GM23338 (cell line): ENCODE measurements around the gene QRFP.

Experiments used
- CTCF ChIP-seq, 2 experiments: fragments of 200-600 bp in 1 of 2; sonication (generic) in 1 of 2; conservative IDR thresholded peaks; 2 replicates each; pipeline versions ENCODE4 v1.5.1 to v1.6.1; 2016 to 2017; ENCODE audit warnings: antibody characterized with exemption in 2 of 2, low read depth in 2 of 2, mild to moderate bottlenecking in 2 of 2, moderate library complexity in 1 of 2
- ETS1 ChIP-seq: IDR thresholded peaks from 2 replicates; pipeline ENCODE4 v1.6.1; 2016; ENCODE audit warnings: antibody characterized with exemption
- EZH2 ChIP-seq: fragments of 200-600 bp; sonication (generic); IDR thresholded peaks from one replicate; pipeline ENCODE4 v1.8.0; 2017; ENCODE audit warnings: antibody characterized with exemption, mild to moderate bottlenecking, low read depth; ENCODE audit not compliant: unreplicated experiment
- EZH2phosphoT487 ChIP-seq: fragments of 200-600 bp; sonication (generic); IDR thresholded peaks from one replicate; pipeline ENCODE4 v1.8.1; 2018; ENCODE audit warnings: antibody characterized with exemption; ENCODE audit not compliant: unreplicated experiment
- JUNB ChIP-seq: IDR thresholded peaks from one replicate; pipeline ENCODE4 v1.6.1; 2016; ENCODE audit warnings: antibody characterized with exemption; ENCODE audit not compliant: unreplicated experiment
- NANOG ChIP-seq: IDR thresholded peaks from 2 replicates; pipeline ENCODE4 v1.6.1; 2016; ENCODE audit warnings: antibody characterized with exemption, borderline replicate concordance
- POLR2AphosphoS5 ChIP-seq: IDR thresholded peaks from 2 replicates; pipeline ENCODE4 v1.6.1; 2016; ENCODE audit warnings: antibody characterized with exemption, low read depth
- REST ChIP-seq: IDR thresholded peaks from one replicate; pipeline ENCODE4 v1.6.1; 2018; ENCODE audit warnings: antibody characterized with exemption; ENCODE audit not compliant: unreplicated experiment

DNA sequence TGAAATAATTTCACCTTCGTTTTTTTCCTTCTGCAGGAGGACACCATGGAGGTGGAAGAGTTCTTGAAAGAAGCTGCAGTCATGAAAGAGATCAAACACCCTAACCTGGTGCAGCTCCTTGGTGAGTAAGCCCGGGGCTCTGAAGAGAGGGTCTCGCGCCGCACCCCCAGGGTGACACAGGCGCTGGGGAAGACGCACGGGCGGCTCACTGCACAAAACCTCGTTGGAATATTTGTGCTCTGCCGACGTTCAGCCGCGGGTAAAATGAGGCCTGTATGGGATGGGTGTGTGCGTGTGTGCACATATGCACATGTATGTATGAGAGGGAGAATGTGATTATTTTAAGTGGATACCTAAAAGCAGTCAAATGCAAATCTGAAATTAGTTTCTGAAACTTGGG is 24.5 kb downstream of the QRFP start:
- TF ChIP-seq CTCF (conservative IDR thresholded peaks at IDR 0.05; ENCODE audit: low read depth in 2 of 2), result no peak
- no peak for TF ChIP-seq ETS1
- no peak for TF ChIP-seq EZH2phosphoT487
- TF ChIP-seq EZH2, result no peak
- TF ChIP-seq POLR2AphosphoS5, result no peak
- no peak for TF ChIP-seq REST
- no peak for TF ChIP-seq NANOG
- TF ChIP-seq JUNB, result no peak
